ENCODE data around the gene RRP36.
A peak's percentile ranks its signal among the peaks of the same experiment; 100 is the strongest.

The RRP36 gene

GRCh38 chr6:43007126-43007525 is 14.3 kb upstream of the RRP36 start:
- Histone ChIP-seq H3F3A (ENCODE audit: insufficient read depth) (peaks cover 3% of the 10 kb centered on the region; the same call in 1 of the 2 replicates), H3K27me3 (ENCODE audit: low read length) (no peaks in the 10 kb centered on the region), H3K36me3 (ENCODE audit: low read length) (no peaks in the 10 kb centered on the region), H3K27ac (ENCODE audit: low read depth, low read length) (no peak overlapping the region), H3K4me2 (ENCODE audit: low read depth, low read length, poor library complexity, severe bottlenecking) (no peak overlapping the region), H3K9ac (ENCODE audit: low read length) (no peak overlapping the region), H3K4me3 (ENCODE audit: insufficient read depth, low read length, poor library complexity, severe bottlenecking) (no peak overlapping the region), H3K9me3 (ENCODE audit: insufficient read depth, low read length) (no peaks in the 10 kb centered on the region), H4K20me1 (ENCODE audit: low read depth, low read length) (no peaks in the 10 kb centered on the region), H3K79me2 (ENCODE audit: insufficient read depth, low read length) (peaks cover 2% of the 10 kb centered on the region; the same call in 1 of the 2 replicates), H2AFZ (ENCODE audit: low read depth, low read length, severe bottlenecking) (no peak overlapping the region), H3K9me2 (replicated peaks; ENCODE audit: insufficient read depth, low read length) (no peaks in the 10 kb centered on the region)
- TF ChIP-seq CTCF (IDR thresholded peaks at IDR 0.05; ENCODE audit: insufficient read depth, low read length, poor library complexity, severe bottlenecking) (no peak), EZH2phosphoT487 (conservative IDR thresholded peaks at IDR 0.05; ENCODE audit: low read length) (no peak)

- no peaks in the 10 kb centered on the region for H3K36me3 ChIP-seq (ENCODE audit: low read length)
- peaks cover 16% of the 10 kb centered on the region for H3K79me2 ChIP-seq (ENCODE audit: insufficient read depth, low read length)
- no peaks in the 10 kb centered on the region for H4K20me1 ChIP-seq (ENCODE audit: low read depth, low read length)
- no peak overlapping the region for H2AFZ ChIP-seq (ENCODE audit: low read depth, low read length, severe bottlenecking)
- H3K9me3 ChIP-seq (ENCODE audit: insufficient read depth, low read length), result no peaks in the 10 kb centered on the region
- H3K27ac ChIP-seq (ENCODE audit: low read depth, low read length), result no peak overlapping the region
- TF ChIP-seq CTCF (IDR thresholded peaks at IDR 0.05; ENCODE audit: insufficient read depth, low read length, poor library complexity, severe bottlenecking), result peak; percentile 86
- no peak for TF ChIP-seq EZH2phosphoT487 (conservative IDR thresholded peaks at IDR 0.05; ENCODE audit: low read length)
- no peak overlapping the region for H3K4me3 ChIP-seq (ENCODE audit: insufficient read depth, low read length, poor library complexity, severe bottlenecking)
- no peaks in the 10 kb centered on the region for H3K27me3 ChIP-seq (ENCODE audit: low read length)
- H3K9me2 ChIP-seq (replicated peaks; ENCODE audit: insufficient read depth, low read length), result no peaks in the 10 kb centered on the region
- no peak overlapping the region for H3K9ac ChIP-seq (ENCODE audit: low read length)
- H3F3A ChIP-seq (ENCODE audit: insufficient read depth), result no peaks in the 10 kb centered on the region
- no peak overlapping the region for H3K4me2 ChIP-seq (ENCODE audit: low read depth, low read length, poor library complexity, severe bottlenecking)
Measured at GRCh38 chr6:43009124-43009523, 12.3 kb upstream of the RRP36 start.

DNA sequence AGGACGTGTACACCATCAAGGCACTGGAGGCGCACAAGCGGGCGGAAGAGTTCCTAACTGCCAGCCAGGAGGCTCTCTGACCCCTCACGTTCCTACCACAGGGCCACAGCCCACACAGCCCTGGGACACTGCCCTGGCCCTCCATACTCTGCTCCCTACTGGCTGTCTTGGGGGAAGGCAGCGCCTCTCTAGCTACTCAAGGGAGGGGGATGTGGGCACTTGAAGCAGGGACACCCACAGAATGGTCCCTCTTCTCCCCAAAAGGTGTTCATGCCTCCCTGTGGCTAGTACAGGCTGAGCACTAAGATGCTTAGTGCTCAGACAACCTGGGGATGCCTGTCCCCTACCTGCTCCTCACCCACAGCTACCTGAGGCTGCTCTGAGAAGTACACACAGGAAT is 10.2 kb upstream of the RRP36 start:
- Histone ChIP-seq H3K36me3 (ENCODE audit: low read length) (no peaks in the 10 kb centered on the region), H3K9ac (ENCODE audit: low read length) (no peak overlapping the region)

More for the DNA sequence above, 10.2 kb upstream of the RRP36 start:
- Histone ChIP-seq H4K20me1 (ENCODE audit: low read depth, low read length) (no peaks in the 10 kb centered on the region), H2AFZ (ENCODE audit: low read depth, low read length, severe bottlenecking) (no peak overlapping the region), H3K9me2 (replicated peaks; ENCODE audit: insufficient read depth, low read length) (no peaks in the 10 kb centered on the region), H3F3A (ENCODE audit: insufficient read depth) (no peaks in the 10 kb centered on the region), H3K79me2 (ENCODE audit: insufficient read depth, low read length) (peaks cover 36% of the 10 kb centered on the region), H3K4me3 (ENCODE audit: insufficient read depth, low read length, poor library complexity, severe bottlenecking) (no peak overlapping the region), H3K9me3 (ENCODE audit: insufficient read depth, low read length) (no peaks in the 10 kb centered on the region), H3K27ac (ENCODE audit: low read depth, low read length) (no peak overlapping the region), H3K27me3 (ENCODE audit: low read length) (no peaks in the 10 kb centered on the region), H3K4me2 (ENCODE audit: low read depth, low read length, poor library complexity, severe bottlenecking) (no peak overlapping the region)
- no peak for TF ChIP-seq EZH2phosphoT487 (conservative IDR thresholded peaks at IDR 0.05; ENCODE audit: low read length)
- TF ChIP-seq CTCF (IDR thresholded peaks at IDR 0.05; ENCODE audit: insufficient read depth, low read length, poor library complexity, severe bottlenecking), result no peak
